HepG2 (cell line): ENCODE measurements around the gene GMNN.

Experiments
- ASH2L ChIP-seq: fragments of 300-600, 200-600 bp; sonication (generic); IDR thresholded peaks from 2 replicates; pipeline ENCODE4 v1.7.0; 2017; ENCODE audit warnings: low read depth, mild to moderate bottlenecking, moderate library complexity, mixed read lengths, low read length; ENCODE audit not compliant: insufficient read length
- CHD4 ChIP-seq: fragments of 200-600 bp; sonication (generic); IDR thresholded peaks from 2 replicates; pipeline ENCODE4 v1.7.0; 2017; ENCODE audit warnings: mild to moderate bottlenecking, low read length, borderline replicate concordance
- DNMT1 ChIP-seq: sonication (generic); formaldehyde crosslinking; IDR thresholded peaks from 2 replicates; pipeline ENCODE4 v1.5.1; 2020; ENCODE audit warnings: mild to moderate bottlenecking, missing genetic modification reagents
- FOSL2 ChIP-seq: sonication (generic); formaldehyde crosslinking; IDR thresholded peaks from 2 replicates; pipeline ENCODE4 v1.4.0; 2020; ENCODE audit warnings: missing genetic modification reagents
- IRF2 ChIP-seq: IDR thresholded peaks from 2 replicates; pipeline ENCODE4 v1.6.1; 2018; ENCODE audit warnings: missing genetic modification reagents, missing compliant biosample characterization
- MZF1 ChIP-seq: sonication (generic); formaldehyde crosslinking; IDR thresholded peaks from 2 replicates; pipeline ENCODE4 v1.8.1; 2023; ENCODE audit warnings: mild to moderate bottlenecking, missing genetic modification reagents, borderline replicate concordance
- RXRA ChIP-seq: sonication (generic); formaldehyde crosslinking; IDR thresholded peaks from 2 replicates; pipeline ENCODE4 v1.5.1; 2020; ENCODE audit warnings: missing genetic modification reagents
- ZNF12 ChIP-seq: sonication (generic); formaldehyde crosslinking; IDR thresholded peaks from 2 replicates; pipeline ENCODE4 v1.5.0; 2020; ENCODE audit warnings: missing genetic modification reagents
- TF ChIP-seq, protein P1 (sequence below): sonication (generic); formaldehyde crosslinking; IDR thresholded peaks from 2 replicates; pipeline ENCODE4 v1.5.0; 2020; ENCODE audit warnings: mild to moderate bottlenecking, missing genetic modification reagents, moderate library complexity
- TF ChIP-seq, protein P2 (sequence below), 2 experiments: IDR thresholded peaks; 2 replicates each; pipeline ENCODE4 v1.6.1; 2011 to 2012; ENCODE audit warnings: low read length in 2 of 2, borderline replicate concordance in 1 of 2, low read depth in 1 of 2, mild to moderate bottlenecking in 1 of 2, moderate library complexity in 1 of 2
- TF ChIP-seq, protein P3 (sequence below): sonication (generic); formaldehyde crosslinking; IDR thresholded peaks from 2 replicates; pipeline ENCODE4 v1.4.0; 2020; ENCODE audit warnings: mild to moderate bottlenecking, missing genetic modification reagents

DNA sequence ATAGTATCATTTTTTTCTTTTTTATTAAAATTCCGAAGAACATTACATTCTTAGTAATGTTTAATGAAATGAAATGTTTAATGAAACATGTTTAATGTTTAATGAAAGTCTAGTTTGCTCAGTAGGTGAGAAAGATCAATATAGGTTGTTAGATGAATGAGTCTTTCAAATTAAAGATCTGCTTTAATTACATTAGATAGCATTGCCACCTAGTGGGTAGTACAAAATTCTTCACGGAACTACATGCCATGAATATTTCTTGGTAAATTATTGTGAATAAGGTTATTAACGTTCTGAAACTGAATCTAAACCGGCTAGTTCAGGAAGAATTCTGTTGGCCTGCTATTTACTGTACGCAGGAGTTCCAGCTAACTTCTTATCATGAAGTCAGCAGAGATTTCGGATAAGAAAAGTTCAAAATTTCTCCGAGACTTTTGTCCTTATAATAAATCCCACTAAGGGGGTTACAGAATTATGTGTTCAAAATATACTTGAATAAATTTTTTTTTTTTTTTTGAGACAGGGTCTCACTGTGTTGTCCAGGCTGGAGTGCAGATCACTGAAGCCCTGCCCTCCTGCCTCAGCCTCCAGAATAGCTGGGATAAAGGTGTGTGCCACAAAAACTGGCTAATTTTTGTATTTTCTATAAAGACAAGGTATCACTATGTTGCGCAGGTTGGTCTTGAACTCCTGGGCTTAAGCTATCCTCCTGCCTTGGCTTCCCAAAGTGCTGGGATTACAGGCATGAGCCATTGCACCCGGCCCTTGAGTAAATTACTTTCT lies 7.9 kb upstream of the GMNN start:
- TF ChIP-seq IRF2 (no peak), DNMT1 (CRISPR knock-in tag) (no peak), ASH2L (no peak), FOSL2 (no peak), ZNF12 (no peak), CHD4 (no peak), RXRA (CRISPR knock-in tag) (no peak), MZF1 (no peak)
- TF ChIP-seq, protein P1, sequence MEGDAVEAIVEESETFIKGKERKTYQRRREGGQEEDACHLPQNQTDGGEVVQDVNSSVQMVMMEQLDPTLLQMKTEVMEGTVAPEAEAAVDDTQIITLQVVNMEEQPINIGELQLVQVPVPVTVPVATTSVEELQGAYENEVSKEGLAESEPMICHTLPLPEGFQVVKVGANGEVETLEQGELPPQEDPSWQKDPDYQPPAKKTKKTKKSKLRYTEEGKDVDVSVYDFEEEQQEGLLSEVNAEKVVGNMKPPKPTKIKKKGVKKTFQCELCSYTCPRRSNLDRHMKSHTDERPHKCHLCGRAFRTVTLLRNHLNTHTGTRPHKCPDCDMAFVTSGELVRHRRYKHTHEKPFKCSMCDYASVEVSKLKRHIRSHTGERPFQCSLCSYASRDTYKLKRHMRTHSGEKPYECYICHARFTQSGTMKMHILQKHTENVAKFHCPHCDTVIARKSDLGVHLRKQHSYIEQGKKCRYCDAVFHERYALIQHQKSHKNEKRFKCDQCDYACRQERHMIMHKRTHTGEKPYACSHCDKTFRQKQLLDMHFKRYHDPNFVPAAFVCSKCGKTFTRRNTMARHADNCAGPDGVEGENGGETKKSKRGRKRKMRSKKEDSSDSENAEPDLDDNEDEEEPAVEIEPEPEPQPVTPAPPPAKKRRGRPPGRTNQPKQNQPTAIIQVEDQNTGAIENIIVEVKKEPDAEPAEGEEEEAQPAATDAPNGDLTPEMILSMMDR (CRISPR knock-in tag) = peak; percentile 50
- TF ChIP-seq, protein P2, sequence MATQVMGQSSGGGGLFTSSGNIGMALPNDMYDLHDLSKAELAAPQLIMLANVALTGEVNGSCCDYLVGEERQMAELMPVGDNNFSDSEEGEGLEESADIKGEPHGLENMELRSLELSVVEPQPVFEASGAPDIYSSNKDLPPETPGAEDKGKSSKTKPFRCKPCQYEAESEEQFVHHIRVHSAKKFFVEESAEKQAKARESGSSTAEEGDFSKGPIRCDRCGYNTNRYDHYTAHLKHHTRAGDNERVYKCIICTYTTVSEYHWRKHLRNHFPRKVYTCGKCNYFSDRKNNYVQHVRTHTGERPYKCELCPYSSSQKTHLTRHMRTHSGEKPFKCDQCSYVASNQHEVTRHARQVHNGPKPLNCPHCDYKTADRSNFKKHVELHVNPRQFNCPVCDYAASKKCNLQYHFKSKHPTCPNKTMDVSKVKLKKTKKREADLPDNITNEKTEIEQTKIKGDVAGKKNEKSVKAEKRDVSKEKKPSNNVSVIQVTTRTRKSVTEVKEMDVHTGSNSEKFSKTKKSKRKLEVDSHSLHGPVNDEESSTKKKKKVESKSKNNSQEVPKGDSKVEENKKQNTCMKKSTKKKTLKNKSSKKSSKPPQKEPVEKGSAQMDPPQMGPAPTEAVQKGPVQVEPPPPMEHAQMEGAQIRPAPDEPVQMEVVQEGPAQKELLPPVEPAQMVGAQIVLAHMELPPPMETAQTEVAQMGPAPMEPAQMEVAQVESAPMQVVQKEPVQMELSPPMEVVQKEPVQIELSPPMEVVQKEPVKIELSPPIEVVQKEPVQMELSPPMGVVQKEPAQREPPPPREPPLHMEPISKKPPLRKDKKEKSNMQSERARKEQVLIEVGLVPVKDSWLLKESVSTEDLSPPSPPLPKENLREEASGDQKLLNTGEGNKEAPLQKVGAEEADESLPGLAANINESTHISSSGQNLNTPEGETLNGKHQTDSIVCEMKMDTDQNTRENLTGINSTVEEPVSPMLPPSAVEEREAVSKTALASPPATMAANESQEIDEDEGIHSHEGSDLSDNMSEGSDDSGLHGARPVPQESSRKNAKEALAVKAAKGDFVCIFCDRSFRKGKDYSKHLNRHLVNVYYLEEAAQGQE (IDR thresholded peaks at IDR 0.05; ENCODE audit: borderline replicate concordance in 1 of 2, low read depth in 1 of 2, low read length in 2 of 2) = no peak
- TF ChIP-seq, protein P3, sequence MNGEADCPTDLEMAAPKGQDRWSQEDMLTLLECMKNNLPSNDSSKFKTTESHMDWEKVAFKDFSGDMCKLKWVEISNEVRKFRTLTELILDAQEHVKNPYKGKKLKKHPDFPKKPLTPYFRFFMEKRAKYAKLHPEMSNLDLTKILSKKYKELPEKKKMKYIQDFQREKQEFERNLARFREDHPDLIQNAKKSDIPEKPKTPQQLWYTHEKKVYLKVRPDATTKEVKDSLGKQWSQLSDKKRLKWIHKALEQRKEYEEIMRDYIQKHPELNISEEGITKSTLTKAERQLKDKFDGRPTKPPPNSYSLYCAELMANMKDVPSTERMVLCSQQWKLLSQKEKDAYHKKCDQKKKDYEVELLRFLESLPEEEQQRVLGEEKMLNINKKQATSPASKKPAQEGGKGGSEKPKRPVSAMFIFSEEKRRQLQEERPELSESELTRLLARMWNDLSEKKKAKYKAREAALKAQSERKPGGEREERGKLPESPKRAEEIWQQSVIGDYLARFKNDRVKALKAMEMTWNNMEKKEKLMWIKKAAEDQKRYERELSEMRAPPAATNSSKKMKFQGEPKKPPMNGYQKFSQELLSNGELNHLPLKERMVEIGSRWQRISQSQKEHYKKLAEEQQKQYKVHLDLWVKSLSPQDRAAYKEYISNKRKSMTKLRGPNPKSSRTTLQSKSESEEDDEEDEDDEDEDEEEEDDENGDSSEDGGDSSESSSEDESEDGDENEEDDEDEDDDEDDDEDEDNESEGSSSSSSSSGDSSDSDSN (CRISPR knock-in tag) = no peak
